Measurements from ENCODE around the gene OAS3. TPM values are rescaled to one million over a fixed set of nuclear protein-coding genes. Genes with fewer than 3 reads are reported as not detected.

Gene OAS3
- total and polyA plus RNA-seq, 9 of the 15 experiments (the other 6 are each of a cell fraction or from before 2014, with no cell fraction given), result 0.21 to 2.0 (median 0.83) TPM

- TF ChIP-seq KDM4B (IDR thresholded peaks at IDR 0.05; ENCODE audit: borderline replicate concordance in 2 of 2, low read depth in 1 of 2) (no peak), ZNF232 (CRISPR knock-in tag; IDR thresholded peaks at IDR 0.05) (no peak), NFRKB (IDR thresholded peaks at IDR 0.05; ENCODE audit: low read depth) (no peak), MEIS2 (IDR thresholded peaks at IDR 0.05; ENCODE audit: partially characterized antibody) (no peak), ZNF589 (CRISPR knock-in tag; IDR thresholded peaks at IDR 0.05; ENCODE audit: low read depth) (no peak), PHF8 (IDR thresholded peaks at IDR 0.05; ENCODE audit: borderline replicate concordance, low read length) (no peak), MAFK (IDR thresholded peaks at IDR 0.05; ENCODE audit: low read length) (no peak), MTF1 (CRISPR knock-in tag; IDR thresholded peaks at IDR 0.05; ENCODE audit: borderline replicate concordance) (no peak), ZNF592 (IDR thresholded peaks at IDR 0.05) (no peak), TAL1 (IDR thresholded peaks at IDR 0.05) (0 out of 2 replicates have a peak, but pooled peaks have one; percentile 11)
Observed at GRCh38 chr12:112891093-112892024, 46.9 kb upstream of the OAS3 start (continued).
